HFFc6 (cell line): ENCODE data around the gene NARS2. TPM values are rescaled to one million over a fixed set of nuclear protein-coding genes. Genes with fewer than 3 reads are reported as not detected.

Experiments used
- DNase-seq: peaks from one replicate; pipeline ENCODE4 v3.0.0-alpha.2; 2018
- H3K27ac Mint-ChIP-seq: 2 replicates; pipeline ENCODE4 v1.8.0; 2020; ENCODE audit warnings: mild to moderate bottlenecking, mixed read lengths
- H3K27me3 Mint-ChIP-seq: 2 replicates; pipeline ENCODE4 v1.8.0; 2021; ENCODE audit warnings: mild to moderate bottlenecking, moderate library complexity, mixed read lengths; ENCODE audit not compliant: insufficient read depth
- H3K36me3 Mint-ChIP-seq: 2 replicates; pipeline ENCODE4 v1.8.0; 2021; ENCODE audit warnings: low read depth, mixed read lengths
- H3K4me1 Mint-ChIP-seq: 2 replicates; pipeline ENCODE4 v1.8.0; 2020; ENCODE audit warnings: low read depth, mixed read lengths
- H3K4me3 Mint-ChIP-seq: 2 replicates; pipeline ENCODE4 v1.8.0; 2020; ENCODE audit warnings: mild to moderate bottlenecking, moderate library complexity, mixed read lengths
- H3K9me3 Mint-ChIP-seq: 2 replicates; pipeline ENCODE4 v1.8.0; 2020; ENCODE audit warnings: mild to moderate bottlenecking, mixed read lengths
- CTCF ChIP-seq: fragments of 200-600 bp; sonication (generic); IDR thresholded peaks from 2 replicates; pipeline ENCODE4 v1.5.0; 2021; ENCODE audit warnings: antibody characterized with exemption, mild to moderate bottlenecking
- total RNA-seq, 6 experiments: library from RNA; stranded (reverse); fragmentation: NEBNext Ultra II Directional; extraction: Animal tissue kit (Norgen Biotek cat#: 25700); gene quantifications; 2 replicates in 1 of 6; 3 replicates in 5 of 6; pipeline ENCODE4 v1.2.3, GENCODE V29; 2021

The NARS2 gene
- total RNA-seq, 6 experiments from 2014 or later = 8.7 to 11.6 (median 10.3) TPM

GRCh38 chr11:78510597-78510996 is 64.1 kb downstream of the NARS2 start:
- DNase-seq = no peak
- Mint-ChIP-seq H3K4me3 (no peak overlapping the region), H3K27me3 (no peaks in the 10 kb centered on the region), H3K27ac (no peak overlapping the region), H3K4me1 (0 out of 2 replicates have a peak, but pooled peaks cover 9% of the 10 kb centered on the region), H3K9me3 (peaks cover 10% of the 10 kb centered on the region; the same call in 1 of the 2 replicates), H3K36me3 (peaks cover 18% of the 10 kb centered on the region)
- no peak for TF ChIP-seq CTCF

- Mint-ChIP-seq H3K4me3 (no peak overlapping the region), H3K4me1 (0 out of 2 replicates have a peak, but pooled peaks cover 9% of the 10 kb centered on the region), H3K27me3 (no peaks in the 10 kb centered on the region), H3K36me3 (peaks cover 18% of the 10 kb centered on the region), H3K9me3 (peaks cover 10% of the 10 kb centered on the region; the same call in 1 of the 2 replicates), H3K27ac (no peak overlapping the region)
- no peak for TF ChIP-seq CTCF
- DNase-seq = no peak
These were observed 64.6 kb downstream of the NARS2 start for GRCh38 chr11:78510025-78510596.

- no peak overlapping the region for H3K27ac Mint-ChIP-seq
- peaks cover 14% of the 10 kb centered on the region for H3K4me1 Mint-ChIP-seq
- H3K9me3 Mint-ChIP-seq = peaks cover 3% of the 10 kb centered on the region; the same call in 1 of the 2 replicates
- H3K27me3 Mint-ChIP-seq = no peaks in the 10 kb centered on the region
- DNase-seq = no peak
- TF ChIP-seq CTCF = no peak
- H3K36me3 Mint-ChIP-seq = peaks cover 4% of the 10 kb centered on the region
- H3K4me3 Mint-ChIP-seq = no peak overlapping the region
These were observed 70.0 kb downstream of the NARS2 start for GRCh38 chr11:78504708-78505107.

- no peak for DNase-seq
- TF ChIP-seq CTCF = no peak
- Mint-ChIP-seq H3K4me3 (no peak overlapping the region), H3K4me1 (peaks cover 16% of the 10 kb centered on the region), H3K9me3 (no peaks in the 10 kb centered on the region), H3K27me3 (no peaks in the 10 kb centered on the region), H3K27ac (no peak overlapping the region), H3K36me3 (no peaks in the 10 kb centered on the region)
These were observed 70.5 kb downstream of the NARS2 start for GRCh38 chr11:78504181-78504580.

GRCh38 chr11:78499971-78500370 is 74.7 kb downstream of the NARS2 start:
- H3K9me3 Mint-ChIP-seq = no peaks in the 10 kb centered on the region
- TF ChIP-seq CTCF = no peak
- no peak overlapping the region for H3K27ac Mint-ChIP-seq
- H3K27me3 Mint-ChIP-seq = no peaks in the 10 kb centered on the region
- DNase-seq = no peak
- H3K36me3 Mint-ChIP-seq = no peaks in the 10 kb centered on the region
- H3K4me3 Mint-ChIP-seq = no peak overlapping the region
- H3K4me1 Mint-ChIP-seq = peaks cover 7% of the 10 kb centered on the region

GRCh38 chr11:78497293-78497692 is 77.4 kb downstream of the NARS2 start:
- Mint-ChIP-seq H3K4me3 (no peak overlapping the region), H3K27me3 (no peaks in the 10 kb centered on the region), H3K27ac (no peak overlapping the region), H3K36me3 (no peaks in the 10 kb centered on the region), H3K9me3 (no peaks in the 10 kb centered on the region), H3K4me1 (peaks cover 7% of the 10 kb centered on the region)
- no peak for DNase-seq
- TF ChIP-seq CTCF = no peak
